ENCODE data around the gene AKAP7.
"Not testable (repeated sequence)": the region's sequence is repeated elsewhere in the genome, so short reads cannot be mapped to it uniquely, and the experiment has no call there.

AKAP7 gene

DNA sequence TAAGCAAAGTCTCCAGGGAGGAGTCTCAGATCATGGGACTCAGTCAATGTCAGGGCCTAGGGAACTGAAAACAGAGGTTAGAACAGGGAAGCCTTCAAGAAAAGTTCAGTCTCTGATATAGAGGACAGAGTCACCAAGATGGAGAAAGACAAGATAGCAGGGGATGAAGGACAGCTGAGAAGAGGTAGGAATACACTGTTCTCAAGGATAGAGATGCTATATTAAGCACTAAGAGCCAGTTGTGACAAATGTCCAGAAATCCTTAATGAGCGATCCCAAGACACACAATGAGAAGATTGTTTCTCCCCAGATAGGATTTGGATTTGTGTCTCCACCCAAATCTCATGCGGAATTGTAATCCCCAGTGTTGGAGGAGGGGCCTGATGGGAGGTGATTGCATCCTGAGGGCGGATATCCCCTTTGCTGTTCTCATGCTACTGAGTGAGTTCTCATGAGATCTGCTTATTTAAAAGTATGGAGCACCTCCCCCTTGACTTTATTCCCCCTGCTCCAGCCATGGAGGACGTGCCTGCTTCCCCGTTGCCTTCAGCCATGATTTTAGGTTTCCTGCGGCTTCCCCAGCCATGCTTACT lies 168.2 kb downstream of the AKAP7 start:
- DNase-seq = no peak

DNA sequence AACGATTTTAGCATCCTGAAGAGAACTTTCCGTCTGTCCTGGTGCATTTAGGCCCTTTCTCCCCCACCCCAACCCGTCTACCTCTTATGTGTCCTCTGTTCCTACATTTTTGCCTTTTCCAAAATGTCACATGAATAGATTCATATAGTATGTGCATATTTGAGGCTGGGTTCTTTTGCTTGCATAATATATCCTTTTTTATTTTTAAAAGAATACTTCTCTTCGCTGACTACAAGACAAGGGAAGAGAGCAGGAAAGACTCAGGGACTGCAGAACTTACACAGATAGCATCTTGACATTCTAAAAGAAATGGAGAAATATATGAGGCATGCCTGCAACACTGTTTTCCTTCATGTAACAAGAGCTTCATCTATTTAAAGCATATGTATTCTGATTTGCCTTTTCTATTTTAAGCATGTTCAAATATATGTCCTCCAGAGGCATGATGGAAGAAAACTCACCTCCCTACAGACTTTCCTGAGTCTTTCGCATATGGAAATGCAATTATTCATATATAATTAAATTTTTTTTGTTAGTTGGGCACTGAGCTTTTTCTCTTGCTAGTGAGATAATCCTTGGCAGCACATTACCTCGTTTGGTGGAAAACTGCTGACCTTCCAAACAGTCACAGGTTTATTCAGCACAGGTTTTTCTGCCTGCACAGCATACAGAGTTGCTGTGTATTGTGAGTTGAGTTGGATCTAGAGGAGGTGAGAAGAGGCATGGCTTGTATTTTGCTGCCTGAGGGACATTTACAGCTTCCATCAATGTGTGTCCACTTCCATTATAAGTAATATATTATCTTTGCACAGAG lies 170.0 kb downstream of the AKAP7 start:
- DNase-seq = no peak

DNA sequence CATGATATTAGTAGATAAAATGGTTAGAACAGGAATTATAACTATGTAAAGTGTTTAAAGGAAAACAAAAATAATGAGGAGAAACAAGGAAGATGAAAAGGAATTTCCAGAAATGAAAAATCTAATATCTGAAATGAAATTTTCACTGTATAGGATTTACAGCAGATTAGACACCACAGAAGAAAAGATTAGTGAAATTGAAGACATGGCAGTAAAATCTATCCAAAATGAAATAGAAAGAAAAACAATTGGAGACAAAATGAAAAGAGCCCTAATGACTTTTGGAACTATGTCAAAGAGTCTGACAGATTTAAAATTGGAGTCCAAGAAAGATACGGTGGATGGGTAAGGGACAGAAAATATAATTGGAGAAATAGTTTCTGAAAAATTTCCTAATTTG lies 174.2 kb downstream of the AKAP7 start:
- no peak for DNase-seq

DNA sequence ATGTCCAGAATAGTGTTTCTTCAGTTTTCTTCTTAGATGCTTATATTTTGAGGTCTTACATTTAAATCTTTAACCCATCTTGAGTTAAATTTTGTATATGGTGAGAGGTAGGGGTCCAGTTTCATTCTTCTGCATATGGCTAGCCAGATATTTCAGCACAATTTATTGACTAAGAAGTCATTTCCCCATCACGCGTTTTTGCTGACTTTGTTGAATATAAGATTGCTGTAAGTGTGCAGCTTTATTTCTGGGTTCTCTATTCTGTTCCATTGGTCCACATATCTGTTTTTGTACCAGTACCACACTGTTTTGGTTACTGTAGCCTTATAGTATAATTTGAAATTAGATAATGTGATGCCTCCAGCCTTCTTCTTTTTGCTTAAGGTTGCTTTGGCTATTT lies 179.6 kb downstream of the AKAP7 start:
- no peak for DNase-seq

DNA sequence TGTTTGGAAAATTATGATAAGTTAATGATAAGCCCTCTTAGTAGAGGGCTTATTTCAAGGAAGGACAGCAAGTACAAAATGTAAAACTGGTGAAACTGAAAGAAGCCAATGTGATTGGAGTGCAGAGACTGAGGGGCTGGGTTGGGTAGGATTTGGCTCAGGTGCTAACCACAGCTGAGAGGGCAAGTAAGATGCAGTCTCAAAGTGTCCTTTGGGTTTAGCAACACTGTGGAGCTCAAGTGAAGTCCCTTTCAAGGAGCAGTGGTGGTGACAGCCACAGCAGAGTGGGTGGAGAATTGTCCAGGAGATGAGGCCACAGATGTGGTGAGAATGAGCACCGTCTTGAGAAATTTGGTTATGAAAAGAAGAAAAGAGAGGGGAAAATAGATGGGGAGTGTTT lies 181.4 kb downstream of the AKAP7 start:
- DNase-seq = no peak

DNA sequence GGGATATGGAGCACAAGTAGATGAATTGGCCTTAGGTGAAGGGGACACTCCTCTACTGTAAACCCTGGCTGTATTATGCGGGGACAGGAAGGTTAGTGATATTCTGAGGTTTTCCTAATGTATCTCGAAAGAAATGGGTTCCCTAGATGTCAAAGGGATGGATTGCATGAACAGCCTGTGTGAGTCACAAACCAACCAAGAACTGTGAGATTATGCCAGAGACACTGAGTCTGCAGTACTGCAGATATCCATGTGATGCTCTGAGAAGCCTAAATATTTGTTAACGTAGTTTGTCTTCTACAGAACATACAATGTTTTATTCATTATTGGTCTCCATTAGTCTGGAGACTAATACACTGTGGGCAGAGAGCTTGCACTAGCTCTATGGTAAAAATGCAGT lies 182.2 kb downstream of the AKAP7 start:
- DNase-seq = no peak

DNA sequence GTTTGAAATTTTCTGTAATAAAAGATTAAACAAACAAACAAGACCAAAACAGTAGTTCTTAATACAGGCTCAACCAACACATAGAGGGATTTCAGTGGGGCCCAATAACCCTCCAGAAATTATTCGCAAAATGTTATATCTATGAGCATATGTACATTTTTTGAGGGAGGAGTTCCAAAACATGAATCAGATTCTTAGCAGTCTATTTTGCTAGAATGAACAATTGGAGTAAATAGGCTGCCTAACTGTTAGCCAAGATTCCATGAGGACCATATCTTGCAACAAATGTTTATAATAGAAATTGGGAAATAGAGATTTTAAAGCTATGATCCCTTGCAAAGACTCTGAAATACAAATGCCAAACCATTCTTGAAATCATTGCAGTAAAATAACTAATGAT lies 186.3 kb downstream of the AKAP7 start:
- no peak for DNase-seq

DNA sequence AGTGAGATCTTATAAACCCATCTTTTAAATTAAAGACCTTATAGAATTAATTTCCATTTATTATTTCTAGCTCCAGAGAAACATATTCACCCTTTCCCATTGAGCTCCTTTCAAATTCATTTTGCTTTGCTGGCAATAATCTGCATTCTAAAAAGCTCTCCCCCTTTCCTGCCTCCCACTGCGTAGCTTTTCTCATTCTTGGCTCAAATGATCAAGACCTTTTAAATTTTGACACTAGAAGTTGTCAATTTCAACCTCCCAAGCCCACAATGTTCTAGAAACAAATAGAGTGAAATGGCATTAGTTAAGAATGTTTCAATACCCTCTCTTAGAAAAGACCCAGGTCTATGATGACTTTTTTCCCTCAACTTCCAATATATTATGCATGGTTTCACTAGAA lies 186.9 kb downstream of the AKAP7 start:
- no peak for DNase-seq

DNA sequence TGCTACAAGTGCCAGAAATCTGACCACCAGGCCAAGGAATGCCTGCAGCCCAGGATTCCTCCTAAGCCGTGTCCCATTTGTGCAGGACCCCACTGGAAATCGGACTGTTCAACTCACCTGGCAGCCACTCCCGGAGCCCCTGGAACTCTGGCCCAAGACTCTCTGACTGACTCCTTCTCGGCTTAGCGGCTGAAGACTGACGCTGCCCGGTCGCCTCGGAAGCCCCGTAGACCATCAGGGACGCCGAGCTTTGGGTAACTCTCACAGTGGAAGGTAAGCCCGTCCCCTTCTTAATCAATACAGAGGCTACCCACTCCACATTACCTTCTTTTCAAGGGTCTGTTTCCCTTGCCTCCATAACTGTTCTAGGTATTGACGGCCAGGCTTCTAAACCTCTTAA lies 190.4 kb downstream of the AKAP7 start:
- not testable (repeated sequence) for DNase-seq

DNA sequence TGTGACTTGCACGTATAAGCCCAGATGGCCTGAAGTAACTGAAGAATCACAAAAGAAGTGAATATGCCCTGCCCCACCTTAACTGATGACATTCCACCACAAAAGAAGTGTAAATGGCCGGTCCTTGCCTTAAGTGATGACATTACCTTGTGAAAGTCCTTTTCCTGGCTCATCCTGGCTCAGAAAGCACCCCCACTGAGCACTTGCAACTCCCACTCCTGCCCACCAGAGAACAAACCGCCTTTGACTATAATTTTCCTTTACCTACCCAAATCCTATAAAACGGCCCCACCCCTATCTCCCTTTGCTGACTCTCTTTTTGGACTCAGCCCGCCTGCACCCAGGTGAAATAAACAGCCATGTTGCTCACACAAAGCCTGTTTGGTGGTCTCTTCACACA lies 193.5 kb downstream of the AKAP7 start:
- DNase-seq = not testable (repeated sequence)

DNA sequence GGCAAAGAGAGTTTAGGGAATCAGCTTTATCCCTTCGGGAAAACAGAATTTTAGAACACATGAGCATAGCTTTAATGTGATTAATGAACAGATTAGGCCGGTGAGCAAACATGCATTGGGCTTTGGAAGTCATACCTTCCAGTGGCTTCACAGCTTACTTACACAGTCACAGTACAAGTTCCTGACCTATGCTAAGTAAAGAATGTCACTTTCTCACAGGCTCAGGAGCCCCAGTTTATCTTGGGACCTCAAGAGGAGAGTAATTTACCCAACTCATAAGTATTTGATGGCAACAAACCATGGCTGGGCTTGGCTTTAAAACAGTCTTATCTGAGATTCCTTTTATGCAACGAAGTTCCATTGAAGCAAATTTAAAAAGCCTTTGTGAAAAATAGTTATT lies 195.9 kb downstream of the AKAP7 start:
- DNase-seq = no peak

DNA sequence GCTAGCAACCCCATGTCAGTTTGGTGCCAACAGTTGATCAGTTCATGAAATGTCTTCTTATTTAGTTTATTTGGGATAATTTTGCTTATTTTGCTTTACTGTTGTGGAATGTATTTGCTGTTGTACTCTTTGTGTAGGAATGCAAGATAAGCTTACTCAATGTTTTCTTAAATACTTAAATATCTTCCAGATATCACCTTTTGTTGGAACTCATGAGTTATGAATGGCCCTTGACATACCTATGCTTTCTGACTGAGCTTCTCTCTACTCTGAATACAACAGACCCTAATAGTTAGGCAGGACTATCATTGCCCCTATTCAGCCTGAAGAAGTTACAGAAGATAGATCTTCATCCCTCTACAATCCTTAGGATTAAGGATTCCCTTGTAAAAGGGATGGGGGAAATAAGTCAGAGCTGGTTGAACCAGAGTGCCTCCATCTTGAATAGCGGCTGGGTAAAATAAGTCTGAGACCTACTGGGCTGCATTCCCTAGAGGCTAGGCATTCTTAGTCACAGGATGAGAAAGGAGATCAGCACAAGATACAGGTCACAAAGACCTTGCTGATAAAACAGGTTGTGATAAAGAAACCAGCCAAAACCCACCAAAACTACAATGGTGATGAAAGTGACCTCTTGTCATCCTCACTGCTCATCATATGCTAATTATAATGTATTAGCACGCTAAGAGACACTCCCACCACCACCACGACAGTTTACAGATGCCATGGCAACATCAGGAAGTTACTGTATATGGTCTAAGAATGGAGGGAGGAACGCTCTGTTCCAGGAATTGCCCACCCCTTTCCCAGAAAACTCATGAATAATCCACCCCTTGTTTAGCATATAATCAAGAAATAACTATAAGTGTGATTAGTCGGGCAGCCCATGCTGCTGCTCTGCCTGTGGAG lies 196.9 kb downstream of the AKAP7 start:
- no peak for DNase-seq

Measured in activated gamma-delta T cell treated with Interleukin-2 at 50 U/mL for 16 hours (primary cell).